Thyroid gland (tissue), 4 donors: ENCODE measurements around the gene PEX14. TPM values are rescaled to one million over a fixed set of nuclear protein-coding genes. Genes with fewer than 3 reads are reported as not detected.

ENCODE experiments used
- DNase-seq, 2 donors: peaks; one replicate each; pipeline ENCODE4 v3.0.0-alpha.2; 2019
- H3K27ac ChIP-seq, 3 donors: fragments of 200-600 bp; sonication (generic); 1 replicate in 2 of 3; 2 replicates in 1 of 3; pipeline ENCODE4 v1.5.1; 2016 to 2019; ENCODE audit warnings: mild to moderate bottlenecking in 1 of 3, moderate library complexity in 1 of 3
- H3K27me3 ChIP-seq: fragments of 200-600 bp; sonication (generic); one replicate; pipeline ENCODE4 v1.5.1; 2019
- H3K36me3 ChIP-seq, 2 donors: fragments of 200-600 bp; sonication (generic); one replicate each; pipeline ENCODE4 v1.5.1; 2016 to 2019
- H3K4me1 ChIP-seq, 2 donors: fragments of 200-600 bp; sonication (generic); one replicate each; pipeline ENCODE4 v1.5.1; 2017 to 2019
- H3K4me3 ChIP-seq, 3 donors: fragments of 200-600 bp; sonication (generic); replicated peaks in 1 of 3; 1 replicate in 2 of 3; 2 replicates in 1 of 3; pipeline ENCODE4 v1.5.1; 2016; ENCODE audit warnings: mild to moderate bottlenecking in 1 of 3
- H3K9me3 ChIP-seq: fragments of 200-600 bp; sonication (generic); one replicate; pipeline ENCODE4 v1.5.1; 2017
- CTCF ChIP-seq, 6 experiments: fragments of 200-600 bp in 3 of 6; fragments of 450-650 bp in 3 of 6; sonication (generic) in 3 of 6; IDR thresholded peaks; one replicate each; pipeline ENCODE4 v1.5.1; 2016 to 2019; ENCODE audit warnings: antibody characterized with exemption in 6 of 6, mild to moderate bottlenecking in 2 of 6, inconsistent platforms in 1 of 6, moderate library complexity in 1 of 6
- POLR2A ChIP-seq, 2 donors: fragments of 450-650 bp; IDR thresholded peaks; one replicate each; pipeline ENCODE4 v1.6.1; 2017; ENCODE audit warnings: antibody characterized with exemption in 2 of 2, mild to moderate bottlenecking in 2 of 2, moderate library complexity in 1 of 2
- WGBS, 2 donors: methylation state at CpG; one replicate each; pipeline ENCODE4 v1.1.5; 2017; 5-methylcytosine and 5-hydroxymethylcytosine counted together
- intact Hi-C: fragments of 100-400 bp; cut with DNase I; formaldehyde crosslinking; loops from one replicate; pipeline ENCODE4 v1.15.1; 2023
- total RNA-seq, 4 donors: library from RNA; depleted of rRNA; stranded (reverse); fragments of >200 nt; gene quantifications; one replicate each; pipeline ENCODE4 v1.2.3, GENCODE V29; 2016

Gene PEX14
- total RNA-seq, 4 donors from 2014 or later = 14.0 to 28.4 (median 20.7) TPM

- no peak overlapping the region for H3K4me3 ChIP-seq
- intact Hi-C loops = no loop called here
Measured at GRCh38 chr1:10625554-10625953, 150.8 kb downstream of the PEX14 start.

GRCh38 chr1:10626131-10626731 lies 151.5 kb downstream of the PEX14 start:
- Histone ChIP-seq H3K4me1 (peaks cover 38 to 52% of the 10 kb centered on the region in 2 donors), H3K36me3 (peaks cover 0 to 10% of the 10 kb centered on the region in 2 donors), H3K27ac (no peak overlapping the region), H3K9me3 (no peaks in the 10 kb centered on the region), H3K27me3 (no peaks in the 10 kb centered on the region), H3K4me3 (no peak overlapping the region)
- TF ChIP-seq CTCF (IDR thresholded peaks at IDR 0.05) (no peak), POLR2A (IDR thresholded peaks at IDR 0.05) (no peak)
- WGBS, 2 donors = 90 to 95% methylated on average over 7 to 12 of the region's 13 CpGs
- DNase-seq = peak in 1 of 2 donors; percentile 1
- intact Hi-C loops = no loop called here

More at GRCh38 chr1:10625554-10625953, 150.8 kb downstream of the PEX14 start:
- H3K27me3 ChIP-seq = no peaks in the 10 kb centered on the region
- H3K9me3 ChIP-seq = no peaks in the 10 kb centered on the region
- peaks cover 0 to 10% of the 10 kb centered on the region in 2 donors for H3K36me3 ChIP-seq
- peaks cover 41 to 57% of the 10 kb centered on the region in 2 donors for H3K4me1 ChIP-seq
- no peak overlapping the region for H3K27ac ChIP-seq
- no peak for TF ChIP-seq CTCF (IDR thresholded peaks at IDR 0.05)
- TF ChIP-seq POLR2A (IDR thresholded peaks at IDR 0.05) = no peak
- peak; percentile 35 to 45 for DNase-seq
- 76 to 77% methylated on average over 10 of the region's 10 CpGs for WGBS, 2 donors

- 92 to 94% methylated on average over 14 to 19 of the region's 22 CpGs for WGBS, 2 donors
- intact Hi-C loops = no loop called here
- H3K27me3 ChIP-seq = no peaks in the 10 kb centered on the region
- no peak overlapping the region for H3K4me3 ChIP-seq
- H3K36me3 ChIP-seq = peaks cover 0 to 10% of the 10 kb centered on the region in 2 donors
- peak; percentile 1 to 3 for DNase-seq
- TF ChIP-seq POLR2A (IDR thresholded peaks at IDR 0.05) = no peak
- no peak for TF ChIP-seq CTCF (IDR thresholded peaks at IDR 0.05)
- peak overlapping the region in 2 of 3 donors; percentile 52 to 65 for H3K27ac ChIP-seq
- H3K9me3 ChIP-seq = no peaks in the 10 kb centered on the region
- H3K4me1 ChIP-seq = peaks cover 35 to 48% of the 10 kb centered on the region in 2 donors
Measured at GRCh38 chr1:10626791-10627410, 152.2 kb downstream of the PEX14 start.

- WGBS, 2 donors = 33 to 58% methylated on average over 2 to 7 of the region's 7 CpGs
- peak; percentile 96 to 98 for DNase-seq
- H3K36me3 ChIP-seq = peaks cover 0 to 8% of the 10 kb centered on the region in 2 donors
- intact Hi-C loops = no loop called here
- no peak for TF ChIP-seq POLR2A (IDR thresholded peaks at IDR 0.05)
- TF ChIP-seq CTCF (IDR thresholded peaks at IDR 0.05) = no peak
- peaks cover 35 to 48% of the 10 kb centered on the region in 2 donors for H3K4me1 ChIP-seq
- no peaks in the 10 kb centered on the region for H3K27me3 ChIP-seq
- H3K27ac ChIP-seq = peak overlapping the region; percentile 16 to 72 (median 52)
- no peak overlapping the region for H3K4me3 ChIP-seq
- no peaks in the 10 kb centered on the region for H3K9me3 ChIP-seq
Measured at GRCh38 chr1:10628685-10629084, 153.9 kb downstream of the PEX14 start.
